GM12874 (cell line): ENCODE data around the gene TRIO.

Source experiments
- TF ChIP-seq, protein P1 (sequence below): IDR thresholded peaks from 2 replicates; pipeline ENCODE4 v1.5.1; 2011; ENCODE audit warnings: low read depth, mild to moderate bottlenecking, control low read depth, low read length, moderate library complexity; ENCODE audit not compliant: insufficient read depth

TRIO gene

DNA sequence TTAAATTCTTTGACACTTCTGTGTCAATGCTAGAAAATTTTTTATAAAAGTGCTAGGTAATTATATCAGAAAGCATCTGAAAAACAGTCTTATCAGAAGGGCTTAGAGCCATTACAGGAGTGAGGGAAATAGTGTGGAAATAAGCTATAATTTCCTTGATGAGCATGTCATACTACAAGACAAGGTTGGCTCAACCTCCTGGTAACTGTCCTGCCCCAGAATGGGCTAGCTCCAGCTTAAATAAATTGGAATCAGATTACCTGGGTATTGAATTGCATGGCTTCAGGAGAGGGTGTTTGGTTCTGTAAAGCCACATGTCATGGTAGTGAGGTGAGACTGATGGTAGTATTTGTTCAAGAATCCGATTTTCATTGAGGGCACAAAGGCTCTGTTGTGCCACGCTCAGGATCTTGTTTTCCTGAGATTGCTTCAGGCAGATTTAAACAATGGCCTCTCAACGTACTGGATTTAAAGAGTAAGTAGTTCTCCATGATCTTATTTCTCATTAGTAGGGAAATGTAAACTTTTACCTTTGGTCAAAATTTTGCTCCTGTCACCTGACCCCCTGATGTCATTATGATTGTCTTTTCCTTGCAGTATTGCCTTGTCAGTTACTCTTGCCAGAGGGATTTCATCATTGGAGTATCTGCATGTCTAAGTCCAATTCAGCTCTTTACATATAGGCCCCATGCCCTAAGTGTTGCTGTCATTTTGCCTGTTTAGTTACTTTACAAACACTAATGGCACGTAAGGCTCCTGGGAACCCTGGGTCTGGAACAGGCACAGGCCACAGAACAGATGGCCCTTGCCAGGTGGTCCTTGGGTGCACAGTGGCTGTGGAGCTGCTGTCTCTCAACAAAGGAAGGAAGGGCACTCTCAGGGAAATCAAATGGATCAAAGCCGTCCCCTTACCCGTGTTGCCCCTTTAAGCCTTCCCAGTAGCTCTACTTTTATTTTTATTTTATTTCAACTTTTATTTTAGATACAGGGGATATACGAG is 21.3 kb downstream of the TRIO start:
- TF ChIP-seq, protein P1, sequence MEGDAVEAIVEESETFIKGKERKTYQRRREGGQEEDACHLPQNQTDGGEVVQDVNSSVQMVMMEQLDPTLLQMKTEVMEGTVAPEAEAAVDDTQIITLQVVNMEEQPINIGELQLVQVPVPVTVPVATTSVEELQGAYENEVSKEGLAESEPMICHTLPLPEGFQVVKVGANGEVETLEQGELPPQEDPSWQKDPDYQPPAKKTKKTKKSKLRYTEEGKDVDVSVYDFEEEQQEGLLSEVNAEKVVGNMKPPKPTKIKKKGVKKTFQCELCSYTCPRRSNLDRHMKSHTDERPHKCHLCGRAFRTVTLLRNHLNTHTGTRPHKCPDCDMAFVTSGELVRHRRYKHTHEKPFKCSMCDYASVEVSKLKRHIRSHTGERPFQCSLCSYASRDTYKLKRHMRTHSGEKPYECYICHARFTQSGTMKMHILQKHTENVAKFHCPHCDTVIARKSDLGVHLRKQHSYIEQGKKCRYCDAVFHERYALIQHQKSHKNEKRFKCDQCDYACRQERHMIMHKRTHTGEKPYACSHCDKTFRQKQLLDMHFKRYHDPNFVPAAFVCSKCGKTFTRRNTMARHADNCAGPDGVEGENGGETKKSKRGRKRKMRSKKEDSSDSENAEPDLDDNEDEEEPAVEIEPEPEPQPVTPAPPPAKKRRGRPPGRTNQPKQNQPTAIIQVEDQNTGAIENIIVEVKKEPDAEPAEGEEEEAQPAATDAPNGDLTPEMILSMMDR: no peak

DNA sequence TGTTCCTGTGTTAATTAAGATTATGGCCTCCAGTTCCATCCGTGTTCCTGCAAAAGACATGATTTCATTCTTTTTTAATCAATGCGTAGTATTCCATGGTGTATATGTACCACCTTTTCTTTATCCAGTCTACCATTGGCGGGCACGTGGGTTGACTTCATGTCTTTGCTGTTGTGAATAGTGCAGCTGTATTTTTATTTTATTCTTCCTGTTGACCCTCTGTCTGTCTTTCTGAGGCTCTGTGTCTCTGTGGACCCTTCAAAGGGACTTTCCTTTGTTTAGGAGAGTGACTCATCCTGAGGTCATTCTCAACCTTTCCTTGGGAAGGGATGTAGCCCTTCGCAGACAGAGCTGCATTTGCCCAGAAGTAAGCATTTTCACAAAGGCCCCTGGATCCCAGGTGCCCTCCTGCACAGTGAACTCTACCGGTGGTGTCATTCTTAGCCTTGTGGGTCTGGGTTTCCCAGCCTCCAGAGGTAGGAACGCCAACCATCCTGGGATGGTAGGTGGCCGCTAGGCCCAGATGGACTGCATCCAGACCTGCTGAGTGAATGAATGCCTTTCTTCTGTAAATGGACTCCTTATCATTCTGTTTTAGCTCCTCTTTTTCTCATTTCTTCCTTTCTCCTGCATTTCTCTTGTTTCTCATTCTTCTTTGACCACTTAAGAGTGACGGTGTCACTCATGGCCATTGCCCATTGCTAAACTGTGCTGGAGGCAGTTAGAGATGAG is 22.4 kb downstream of the TRIO start:
- TF ChIP-seq, protein P1: no peak

DNA sequence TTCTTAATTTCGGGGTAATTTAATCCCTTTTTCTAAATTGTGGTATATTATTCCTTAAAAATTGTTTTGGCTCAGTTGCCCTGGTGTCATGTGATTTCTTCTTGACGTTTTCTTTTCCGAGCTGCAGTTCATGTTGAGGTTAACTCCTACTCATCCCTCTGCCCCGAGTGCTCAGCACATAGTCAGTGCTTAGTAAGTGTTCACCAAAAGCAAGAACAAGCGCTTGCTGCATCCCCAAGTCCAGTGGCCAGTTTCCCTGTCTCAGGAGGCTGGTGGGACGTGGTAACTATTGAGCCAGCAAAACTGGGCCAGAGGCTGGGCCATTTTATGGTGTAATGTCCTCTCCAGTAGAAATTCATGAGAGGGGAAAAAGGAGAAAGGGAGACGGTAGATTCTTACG is 23.3 kb downstream of the TRIO start:
- TF ChIP-seq, protein P1: no peak

DNA sequence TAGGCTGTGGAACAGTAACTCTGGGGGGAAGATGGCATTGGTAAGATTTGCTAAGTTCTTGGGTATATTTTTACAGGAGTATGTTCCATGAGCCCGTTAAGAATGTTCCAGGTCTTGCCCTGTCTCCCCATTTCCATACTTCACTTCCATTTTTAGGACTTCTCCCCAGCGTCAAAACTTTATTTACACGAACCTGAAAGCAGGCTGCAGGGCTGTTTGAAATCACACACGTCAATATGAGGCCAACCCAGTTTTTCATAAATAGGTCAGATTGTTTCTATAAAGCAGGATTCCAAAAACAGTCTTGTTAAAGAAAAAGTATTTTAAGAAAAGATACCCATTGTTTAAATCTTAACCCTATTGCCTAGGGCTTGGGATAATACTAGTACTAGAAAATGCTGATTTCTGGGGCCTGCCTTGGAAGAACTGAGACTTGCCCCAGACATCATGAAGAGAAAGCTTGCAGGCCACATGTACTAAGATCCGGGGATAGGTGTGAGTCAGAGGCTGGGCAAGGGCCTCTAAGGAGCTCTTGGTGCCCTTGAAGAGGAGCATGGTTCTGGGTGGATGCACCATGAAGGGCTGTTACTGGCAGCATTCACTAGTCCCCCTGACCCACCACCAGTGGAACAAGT is 24.2 kb downstream of the TRIO start:
- TF ChIP-seq, protein P1: no peak

DNA sequence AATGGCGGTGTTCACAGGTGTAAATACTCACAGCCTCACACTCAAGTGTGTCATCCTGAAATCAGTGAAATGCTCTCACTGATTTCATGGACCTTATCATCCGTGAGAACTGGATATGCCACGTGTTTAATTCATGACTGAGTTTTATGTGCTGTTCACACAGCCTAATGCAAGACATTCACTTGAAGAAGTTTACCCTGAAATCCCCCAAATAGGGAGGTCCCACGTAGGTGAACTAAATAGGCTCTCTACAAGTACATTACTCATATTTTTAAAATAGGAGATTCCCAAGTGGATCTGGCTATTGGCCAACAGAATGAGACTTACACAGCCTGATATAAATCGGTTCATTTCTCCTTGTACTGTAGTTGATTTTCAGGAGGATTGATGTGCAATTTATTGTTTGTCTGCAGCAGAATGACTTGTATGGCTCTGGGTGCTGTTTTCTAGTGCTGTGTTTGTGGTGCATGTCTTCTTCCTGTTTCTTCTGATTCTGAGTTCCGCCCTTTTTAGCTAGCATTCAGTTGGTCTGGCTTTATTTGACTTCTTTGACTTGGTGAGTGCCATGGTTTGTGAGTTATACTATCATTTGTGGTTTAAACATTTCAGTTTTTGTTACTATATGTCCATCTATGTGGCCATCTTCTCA is 25.1 kb downstream of the TRIO start:
- TF ChIP-seq, protein P1: no peak

DNA sequence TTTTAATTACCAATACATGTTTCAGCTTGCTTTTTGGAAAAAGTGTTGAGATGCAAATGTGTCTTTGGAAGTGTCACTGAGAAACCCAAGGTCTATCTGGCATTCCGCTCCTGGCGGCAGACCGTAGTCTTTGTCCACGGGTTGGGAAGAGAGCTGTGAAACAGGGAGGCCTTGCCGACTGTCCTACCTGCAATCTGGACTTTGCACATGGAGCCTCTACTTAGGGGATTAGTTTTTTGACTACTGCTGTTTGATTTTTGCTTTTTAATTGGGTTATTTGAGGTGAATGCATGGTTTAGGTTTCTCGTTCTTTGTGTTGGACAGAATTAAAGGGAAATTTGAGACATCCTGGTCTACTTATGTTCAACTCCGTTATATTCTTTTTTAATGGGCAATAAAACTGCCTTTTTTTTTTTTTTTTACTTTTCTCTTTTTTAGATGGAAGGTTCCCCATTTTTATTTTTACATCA is 25.7 kb downstream of the TRIO start:
- TF ChIP-seq, protein P1: no peak
